VCaP (cell line): ENCODE measurements around the gene MUC6.

Source experiments
- H3K27ac ChIP-seq: fragments of 450-650 bp; 2 replicates; pipeline ENCODE4 v1.5.1; 2017
- TF ChIP-seq, protein P1 (sequence below): fragments of 450-650 bp; conservative IDR thresholded peaks from 2 replicates; pipeline ENCODE4 v1.5.1; 2017; ENCODE audit warnings: mild to moderate bottlenecking, moderate library complexity

MUC6 gene

DNA sequence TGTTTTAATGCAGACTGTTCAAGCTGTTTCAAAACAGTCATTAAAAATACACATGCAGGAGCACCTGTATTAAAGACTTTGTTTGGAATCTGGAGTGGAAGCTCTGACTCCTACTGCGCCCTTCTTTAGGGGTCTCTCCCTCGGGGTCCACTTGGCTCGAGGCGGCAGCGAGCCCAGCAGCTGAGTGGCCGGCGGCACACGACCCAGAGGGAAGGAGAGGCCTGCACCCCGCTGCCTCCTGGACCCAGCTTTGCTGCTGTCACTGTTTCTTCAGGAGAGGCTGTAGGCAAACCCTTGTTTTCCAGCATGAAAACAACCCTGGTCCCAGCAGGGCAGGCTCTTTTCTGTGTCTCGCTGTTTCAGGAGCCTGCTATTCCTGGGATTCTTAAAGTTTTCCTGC is 29.2 kb downstream of the MUC6 start:
- H3K27ac ChIP-seq = no peak overlapping the region
- TF ChIP-seq, protein P1, sequence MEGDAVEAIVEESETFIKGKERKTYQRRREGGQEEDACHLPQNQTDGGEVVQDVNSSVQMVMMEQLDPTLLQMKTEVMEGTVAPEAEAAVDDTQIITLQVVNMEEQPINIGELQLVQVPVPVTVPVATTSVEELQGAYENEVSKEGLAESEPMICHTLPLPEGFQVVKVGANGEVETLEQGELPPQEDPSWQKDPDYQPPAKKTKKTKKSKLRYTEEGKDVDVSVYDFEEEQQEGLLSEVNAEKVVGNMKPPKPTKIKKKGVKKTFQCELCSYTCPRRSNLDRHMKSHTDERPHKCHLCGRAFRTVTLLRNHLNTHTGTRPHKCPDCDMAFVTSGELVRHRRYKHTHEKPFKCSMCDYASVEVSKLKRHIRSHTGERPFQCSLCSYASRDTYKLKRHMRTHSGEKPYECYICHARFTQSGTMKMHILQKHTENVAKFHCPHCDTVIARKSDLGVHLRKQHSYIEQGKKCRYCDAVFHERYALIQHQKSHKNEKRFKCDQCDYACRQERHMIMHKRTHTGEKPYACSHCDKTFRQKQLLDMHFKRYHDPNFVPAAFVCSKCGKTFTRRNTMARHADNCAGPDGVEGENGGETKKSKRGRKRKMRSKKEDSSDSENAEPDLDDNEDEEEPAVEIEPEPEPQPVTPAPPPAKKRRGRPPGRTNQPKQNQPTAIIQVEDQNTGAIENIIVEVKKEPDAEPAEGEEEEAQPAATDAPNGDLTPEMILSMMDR = no peak

DNA sequence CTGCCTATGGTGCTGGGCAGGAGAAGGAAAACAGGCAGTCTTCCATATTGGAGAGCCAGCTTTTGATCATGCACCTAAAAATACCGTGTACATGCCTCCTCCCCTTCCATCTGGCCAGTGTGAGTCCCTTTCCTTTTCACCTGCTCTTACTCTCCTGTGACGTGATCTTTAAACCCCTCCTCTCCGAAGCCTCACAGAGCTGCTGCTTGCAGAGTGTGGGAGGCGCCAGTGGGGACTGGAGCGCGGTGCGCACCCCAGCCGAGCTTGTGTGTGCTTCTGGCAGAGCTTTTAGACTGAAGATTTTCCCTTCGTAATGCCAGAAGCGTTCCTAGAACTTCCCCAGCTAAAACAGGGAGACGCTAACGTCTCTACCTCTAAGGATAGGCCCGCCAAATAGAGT is 29.8 kb downstream of the MUC6 start:
- no peak overlapping the region for H3K27ac ChIP-seq
- TF ChIP-seq, protein P1 = no peak

DNA sequence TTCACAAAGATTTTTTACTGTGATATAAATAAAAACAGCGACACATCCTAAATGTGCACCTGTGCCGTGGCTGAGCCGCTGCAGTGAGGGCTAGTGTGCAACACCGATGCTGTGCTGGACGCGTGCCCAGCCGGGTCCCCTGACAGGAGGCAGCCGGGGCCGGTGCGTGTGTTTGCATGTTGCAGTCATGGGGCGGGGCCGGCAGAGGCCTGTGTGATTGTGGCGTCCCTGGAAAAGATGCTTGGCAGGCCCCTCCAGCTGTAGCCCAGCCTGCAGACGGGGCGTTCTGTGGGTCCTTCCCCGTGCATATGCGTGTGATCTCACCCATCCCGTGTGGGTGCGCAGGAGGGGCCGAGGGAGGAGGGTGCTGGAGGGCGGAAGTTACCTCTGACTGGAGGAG is 30.6 kb downstream of the MUC6 start:
- H3K27ac ChIP-seq = no peak overlapping the region
- TF ChIP-seq, protein P1 = no peak

- no peak overlapping the region for H3K27ac ChIP-seq
- TF ChIP-seq, protein P1 = no peak
These were observed 33.4 kb downstream of the MUC6 start for GRCh38 chr11:1003159-1003558.

DNA sequence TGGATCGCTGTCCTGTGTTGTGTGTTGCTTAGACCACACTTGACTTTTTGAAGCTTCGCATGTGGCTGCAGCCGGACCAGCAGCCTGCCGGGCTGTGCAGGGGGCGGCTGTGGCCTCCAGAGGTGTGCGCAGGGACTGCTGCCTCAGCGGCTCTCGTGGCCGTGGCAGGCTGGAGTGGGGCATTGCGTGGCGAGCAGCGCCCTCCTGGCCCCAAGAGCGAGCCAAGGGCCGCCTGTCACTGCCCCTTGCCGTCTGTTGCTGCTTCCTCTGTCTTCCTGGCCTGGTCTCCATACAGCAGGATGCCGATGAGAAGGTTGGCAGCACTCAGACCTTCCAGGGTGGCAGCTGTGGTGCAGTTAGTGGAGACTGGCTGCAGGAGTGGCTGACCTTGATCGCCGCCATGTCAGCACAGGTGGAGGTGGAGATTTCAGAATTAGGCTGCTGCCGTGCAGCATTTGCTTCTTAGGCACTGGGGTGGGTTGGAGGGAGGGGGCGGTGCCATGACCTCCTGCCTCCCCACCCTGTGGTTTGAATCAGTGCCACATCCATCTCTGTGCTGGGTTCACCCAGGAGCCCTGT is 34.0 kb downstream of the MUC6 start:
- H3K27ac ChIP-seq = no peak overlapping the region
- TF ChIP-seq, protein P1 = no peak

- H3K27ac ChIP-seq = no peak overlapping the region
- TF ChIP-seq, protein P1 = no peak
These were observed 34.7 kb downstream of the MUC6 start for GRCh38 chr11:1001617-1002405.

- H3K27ac ChIP-seq = no peak overlapping the region
- TF ChIP-seq, protein P1 = no peak
These were observed 35.9 kb downstream of the MUC6 start for GRCh38 chr11:1000357-1001278.
